ENCODE data around the gene LRRC4. TPM values are rescaled to one million over a fixed set of nuclear protein-coding genes. Genes with fewer than 3 reads are reported as not detected.

LRRC4 gene
- total RNA-seq, 2 donors from 2014 or later, result 0.17 to 1.9 TPM

DNA sequence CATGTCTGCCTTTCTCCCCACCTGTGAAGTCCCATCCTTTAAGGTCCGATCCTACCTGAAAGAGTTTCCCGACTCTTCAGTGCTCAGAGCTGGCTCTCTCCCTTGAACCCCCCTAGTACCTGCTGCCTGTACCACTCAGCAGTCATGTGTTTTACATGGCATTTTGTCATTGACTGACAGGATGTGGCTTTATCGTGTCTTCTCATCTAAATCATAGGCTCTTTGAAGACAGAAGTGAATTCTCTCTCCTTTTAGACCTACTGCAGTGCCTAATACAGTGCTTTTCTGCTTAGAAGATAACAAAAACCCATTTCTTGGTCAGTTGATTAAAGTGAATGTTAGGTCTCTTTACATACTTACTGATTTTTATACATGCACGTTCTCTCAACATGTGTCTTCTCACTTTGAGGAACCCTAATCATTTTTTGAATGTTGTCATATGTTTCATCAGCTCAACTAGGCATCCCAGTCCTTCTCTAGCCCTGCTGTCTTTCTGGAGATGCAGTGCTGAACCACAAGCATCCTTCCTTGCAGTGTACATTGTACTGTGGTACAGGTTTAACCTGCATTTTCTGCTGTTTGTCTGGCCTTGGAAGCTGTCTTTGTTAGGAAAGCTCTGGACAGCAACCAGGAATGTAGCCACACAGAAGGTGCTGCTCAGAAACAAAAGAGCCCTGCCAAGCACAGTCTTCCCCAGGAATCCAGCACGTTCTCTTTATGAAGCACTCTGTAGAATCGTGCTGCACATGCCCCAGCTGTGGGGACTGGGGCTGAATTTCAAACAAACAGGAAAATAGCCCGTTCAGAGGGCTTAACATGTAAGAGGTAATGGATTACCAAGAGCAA, 28.1 kb upstream of the LRRC4 start:
- H3K27ac ChIP-seq, result no peak overlapping the region
- no peaks in the 10 kb centered on the region for H3K9me3 ChIP-seq
- H3K36me3 ChIP-seq, result no peaks in the 10 kb centered on the region
- no peak for DNase-seq
- H3K4me3 ChIP-seq, result no peak overlapping the region
- no peaks in the 10 kb centered on the region for H3K4me1 ChIP-seq
- no peak for TF ChIP-seq CTCF (IDR thresholded peaks at IDR 0.05)
- H3K9ac ChIP-seq (ENCODE audit: low read depth in 2 of 2, low read length in 2 of 2), result no peak overlapping the region
- no peaks in the 10 kb centered on the region for H3K27me3 ChIP-seq
- intact Hi-C loops (cut with DNase I), result no loop called here

- intact Hi-C loops (cut with DNase I), result no loop called here
- TF ChIP-seq CTCF (IDR thresholded peaks at IDR 0.05), result no peak
- Histone ChIP-seq H3K36me3 (no peaks in the 10 kb centered on the region), H3K27ac (no peak overlapping the region), H3K4me3 (no peak overlapping the region), H3K9ac (ENCODE audit: low read depth in 2 of 2, low read length in 2 of 2) (no peak overlapping the region), H3K9me3 (no peaks in the 10 kb centered on the region), H3K27me3 (no peaks in the 10 kb centered on the region), H3K4me1 (peaks cover 3% of the 10 kb centered on the region)
- no peak for DNase-seq
These were observed 26.7 kb upstream of the LRRC4 start for GRCh38 chr7:128057909-128058308.

GRCh38 chr7:128056901-128057300, 25.7 kb upstream of the LRRC4 start:
- peaks cover 6% of the 10 kb centered on the region for H3K4me1 ChIP-seq
- H3K9ac ChIP-seq (ENCODE audit: low read depth in 2 of 2, low read length in 2 of 2), result no peak overlapping the region
- H3K36me3 ChIP-seq, result no peaks in the 10 kb centered on the region
- no peak overlapping the region for H3K4me3 ChIP-seq
- intact Hi-C loops (cut with DNase I), result no loop called here
- DNase-seq, result no peak
- H3K9me3 ChIP-seq, result no peaks in the 10 kb centered on the region
- no peak for TF ChIP-seq CTCF (IDR thresholded peaks at IDR 0.05)
- no peak overlapping the region for H3K27ac ChIP-seq
- no peaks in the 10 kb centered on the region for H3K27me3 ChIP-seq

GRCh38 chr7:128055637-128056036, 24.4 kb upstream of the LRRC4 start:
- H3K9me3 ChIP-seq, result no peaks in the 10 kb centered on the region
- no peak overlapping the region for H3K27ac ChIP-seq
- TF ChIP-seq CTCF (IDR thresholded peaks at IDR 0.05), result no peak
- no peak overlapping the region for H3K4me3 ChIP-seq
- DNase-seq, result no peak
- H3K9ac ChIP-seq (ENCODE audit: low read depth in 2 of 2, low read length in 2 of 2), result no peak overlapping the region
- no peaks in the 10 kb centered on the region for H3K36me3 ChIP-seq
- no peaks in the 10 kb centered on the region for H3K27me3 ChIP-seq
- intact Hi-C loops (cut with DNase I), result no loop called here
- peaks cover 6% of the 10 kb centered on the region for H3K4me1 ChIP-seq

- no peak overlapping the region for H3K9ac ChIP-seq (ENCODE audit: low read depth in 2 of 2, low read length in 2 of 2)
- H3K9me3 ChIP-seq, result no peaks in the 10 kb centered on the region
- intact Hi-C loops (cut with DNase I), result no loop called here
- TF ChIP-seq CTCF (IDR thresholded peaks at IDR 0.05), result no peak
- H3K4me3 ChIP-seq, result no peak overlapping the region
- H3K4me1 ChIP-seq, result peaks cover 6% of the 10 kb centered on the region
- H3K36me3 ChIP-seq, result no peaks in the 10 kb centered on the region
- no peaks in the 10 kb centered on the region for H3K27me3 ChIP-seq
- DNase-seq, result no peak
- no peak overlapping the region for H3K27ac ChIP-seq
These were observed 23.3 kb upstream of the LRRC4 start for GRCh38 chr7:128054511-128054910.

Measured in colonic mucosa (tissue), 4 donors.